T1000 (cell line): ENCODE measurements around the gene LUM.

Experiments used
- DNase-seq: peaks from one replicate; lab custom pipeline; 2025; ENCODE audit warnings: mixed read lengths; lab: John Stamatoyannopoulos, UW

The LUM gene

DNA sequence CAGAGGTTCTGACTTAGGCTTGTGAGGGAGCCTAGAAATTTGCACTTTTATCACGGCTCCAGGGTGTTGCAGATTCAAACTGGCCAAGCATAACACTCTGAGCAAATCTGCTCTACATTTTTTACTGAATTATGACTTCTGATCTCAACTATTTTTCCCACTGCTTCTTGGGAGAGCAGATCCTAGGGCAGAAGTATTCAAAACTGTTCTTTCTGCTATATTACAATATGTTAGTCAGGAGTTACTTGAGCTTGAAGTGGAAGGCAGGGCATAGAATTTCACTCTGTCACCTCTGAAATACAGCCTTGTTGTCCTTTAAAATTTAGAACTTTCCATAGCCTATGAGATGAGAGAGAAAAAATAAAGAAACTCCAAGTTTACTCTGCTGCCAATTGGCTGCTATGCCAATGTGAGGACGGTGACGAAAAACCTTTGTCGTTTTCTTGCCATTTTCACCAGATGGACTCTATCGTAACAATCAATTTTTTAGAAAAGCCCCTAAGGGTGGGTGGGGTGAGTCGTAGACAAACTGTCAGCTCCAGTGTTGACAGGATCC lies 37.1 kb downstream of the LUM start:
- no peak for DNase-seq

GRCh38 chr12:91073426-91073825 lies 37.9 kb downstream of the LUM start:
- DNase-seq = no peak

GRCh38 chr12:91072931-91073330 lies 38.4 kb downstream of the LUM start:
- no peak for DNase-seq

- no peak for DNase-seq
Observed at GRCh38 chr12:91070936-91071335, 40.4 kb downstream of the LUM start.

- no peak for DNase-seq
Observed at GRCh38 chr12:91065396-91065795, 45.9 kb downstream of the LUM start.

- DNase-seq = no peak
Observed at GRCh38 chr12:91064640-91065039, 46.7 kb downstream of the LUM start.

DNA sequence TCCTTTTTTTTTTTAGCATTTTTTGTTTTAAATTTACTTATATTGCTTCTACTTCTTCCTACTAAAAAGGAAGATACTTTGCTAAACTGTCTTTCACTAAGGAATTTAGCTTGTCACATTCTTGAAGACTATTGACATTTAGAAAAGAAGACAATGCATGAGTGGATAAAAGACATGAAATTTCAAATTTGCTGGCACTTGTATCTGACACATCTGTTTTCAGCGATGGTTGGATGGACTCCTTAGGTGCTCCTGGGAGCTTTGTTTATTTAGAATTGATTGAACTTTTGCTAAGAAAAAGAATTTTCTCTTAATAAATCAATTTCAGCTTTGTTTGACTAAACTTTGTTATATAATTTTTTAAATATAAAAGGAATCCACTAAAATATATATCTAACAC lies 50.2 kb downstream of the LUM start:
- no peak for DNase-seq

DNA sequence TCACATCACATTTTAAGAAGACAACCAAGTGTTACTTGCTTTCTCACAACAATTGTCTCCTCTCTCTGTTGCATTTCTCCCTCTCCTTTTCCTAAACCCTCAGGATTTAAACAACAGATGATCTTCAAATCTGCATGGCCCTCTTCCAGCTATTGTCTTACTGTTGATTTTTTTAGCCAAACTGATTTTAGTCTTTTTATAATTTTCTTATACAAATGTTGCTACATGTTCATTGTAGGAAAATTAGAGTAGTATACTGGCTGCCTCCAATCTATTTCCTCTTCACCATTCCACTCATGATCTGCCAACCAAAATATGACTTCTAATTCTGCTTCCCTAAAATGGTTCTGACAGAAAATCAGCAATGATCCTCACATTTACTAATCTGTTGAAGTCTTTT lies 52.1 kb downstream of the LUM start:
- no peak for DNase-seq

- no peak for DNase-seq
Observed at GRCh38 chr12:91058786-91059185, 52.5 kb downstream of the LUM start.

GRCh38 chr12:91057368-91058165 lies 53.7 kb downstream of the LUM start, which contains the start of gene KERA:
Gene KERA (minus strand): TSS chr12:91058024. CDS start chr12:91056281, 1,743 bp downstream.
- DNase-seq = no peak

DNA sequence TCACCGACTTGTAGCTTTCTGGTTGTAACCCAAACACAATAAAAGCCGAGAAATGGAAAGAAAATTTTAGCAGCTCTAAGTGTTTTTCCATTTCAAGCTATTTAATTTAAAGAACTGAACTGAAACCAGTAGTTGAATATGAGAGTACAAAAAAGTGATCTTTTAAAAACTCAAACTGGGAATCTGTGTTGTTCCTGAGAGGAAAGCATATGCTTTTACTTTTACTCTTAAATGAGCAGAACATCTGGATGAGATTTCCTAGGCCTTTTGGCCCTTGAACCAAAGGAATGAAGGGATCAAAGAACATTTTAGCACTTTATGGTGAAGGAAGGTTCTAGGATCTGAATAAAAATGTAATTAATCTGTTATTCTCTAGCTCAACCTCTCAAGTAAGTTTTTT lies 54.8 kb downstream of the LUM start:
- no peak for DNase-seq

GRCh38 chr12:91055976-91056375 lies 55.3 kb downstream of the LUM start:
- DNase-seq = no peak

DNA sequence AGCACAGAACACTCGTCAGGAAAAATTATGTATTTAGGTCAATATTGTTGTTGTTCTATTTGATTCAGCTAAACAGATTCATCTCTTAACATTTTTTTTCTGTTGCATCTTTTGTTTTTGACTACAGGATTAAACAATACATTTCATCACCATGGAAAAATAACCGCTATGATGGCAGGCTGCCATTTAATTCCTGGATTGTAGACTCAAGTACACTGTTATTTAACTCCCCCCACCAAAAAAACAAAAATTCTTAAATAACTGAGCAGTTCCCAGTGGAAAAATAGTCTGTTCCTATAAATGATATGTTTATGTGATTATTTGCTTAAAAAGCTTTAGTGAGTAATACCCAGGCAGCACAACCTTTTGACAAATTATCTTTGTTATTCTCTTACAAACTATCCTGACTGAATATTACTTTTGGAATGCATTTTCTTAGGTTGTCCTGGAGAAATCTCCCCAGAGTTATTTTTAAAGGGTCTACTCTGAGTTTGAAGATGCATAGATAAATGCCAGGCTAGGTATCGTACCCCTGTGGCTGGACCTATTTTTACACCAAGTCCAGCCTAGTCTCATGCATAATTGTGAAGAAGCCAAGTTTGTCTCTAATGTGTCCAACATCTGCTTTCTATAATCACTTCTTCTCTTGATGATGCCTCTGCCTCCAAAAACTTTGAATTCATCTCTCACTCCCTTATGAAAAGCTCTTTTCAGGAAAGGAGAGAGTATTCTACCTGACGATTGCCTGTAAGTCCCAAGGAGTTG lies 57.2 kb downstream of the LUM start:
- DNase-seq = peak; percentile 78
